OCI-LY7 (cell line): ENCODE results near the gene MDGA2.

Experiments
- EZH2phosphoT487 ChIP-seq: fragments of 200-600 bp; sonication (generic); IDR thresholded peaks from 2 replicates; pipeline ENCODE4 v1.6.1; 2018; ENCODE audit warnings: low read depth, borderline replicate concordance, mild to moderate bottlenecking, mixed run types, antibody characterized with exemption, low read length, moderate library complexity, mixed read lengths
- TF ChIP-seq, protein P1 (sequence below): fragments of 200-600 bp; sonication (generic); conservative IDR thresholded peaks from 2 replicates; pipeline ENCODE4 v1.5.1; 2014; ENCODE audit warnings: mild to moderate bottlenecking, antibody characterized with exemption, low read length, moderate library complexity, mixed read lengths

DNA sequence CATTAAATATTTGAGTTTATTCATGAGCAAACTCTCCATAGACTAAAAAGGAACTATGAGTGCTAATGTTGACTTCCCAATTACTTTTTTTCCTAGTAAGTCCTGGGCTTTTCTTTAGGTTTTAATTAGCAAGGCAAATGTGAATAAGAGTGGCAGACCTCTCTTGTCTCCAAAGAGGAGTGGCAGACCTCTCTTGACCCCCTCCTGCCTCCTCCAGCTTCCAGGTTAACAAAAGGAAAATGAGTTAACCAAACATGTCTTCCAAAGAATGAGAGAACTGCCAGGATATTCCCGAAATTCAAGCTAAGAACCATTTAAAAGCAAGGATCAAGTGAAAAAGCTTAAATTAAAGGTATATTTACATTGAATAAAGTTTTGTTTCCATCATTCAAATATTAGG lies 253.2 kb downstream of the MDGA2 start:
- TF ChIP-seq, protein P1, sequence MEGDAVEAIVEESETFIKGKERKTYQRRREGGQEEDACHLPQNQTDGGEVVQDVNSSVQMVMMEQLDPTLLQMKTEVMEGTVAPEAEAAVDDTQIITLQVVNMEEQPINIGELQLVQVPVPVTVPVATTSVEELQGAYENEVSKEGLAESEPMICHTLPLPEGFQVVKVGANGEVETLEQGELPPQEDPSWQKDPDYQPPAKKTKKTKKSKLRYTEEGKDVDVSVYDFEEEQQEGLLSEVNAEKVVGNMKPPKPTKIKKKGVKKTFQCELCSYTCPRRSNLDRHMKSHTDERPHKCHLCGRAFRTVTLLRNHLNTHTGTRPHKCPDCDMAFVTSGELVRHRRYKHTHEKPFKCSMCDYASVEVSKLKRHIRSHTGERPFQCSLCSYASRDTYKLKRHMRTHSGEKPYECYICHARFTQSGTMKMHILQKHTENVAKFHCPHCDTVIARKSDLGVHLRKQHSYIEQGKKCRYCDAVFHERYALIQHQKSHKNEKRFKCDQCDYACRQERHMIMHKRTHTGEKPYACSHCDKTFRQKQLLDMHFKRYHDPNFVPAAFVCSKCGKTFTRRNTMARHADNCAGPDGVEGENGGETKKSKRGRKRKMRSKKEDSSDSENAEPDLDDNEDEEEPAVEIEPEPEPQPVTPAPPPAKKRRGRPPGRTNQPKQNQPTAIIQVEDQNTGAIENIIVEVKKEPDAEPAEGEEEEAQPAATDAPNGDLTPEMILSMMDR, result no peak
- TF ChIP-seq EZH2phosphoT487, result no peak
